ENCODE measurements around the gene PRKCB.

The PRKCB gene

DNA sequence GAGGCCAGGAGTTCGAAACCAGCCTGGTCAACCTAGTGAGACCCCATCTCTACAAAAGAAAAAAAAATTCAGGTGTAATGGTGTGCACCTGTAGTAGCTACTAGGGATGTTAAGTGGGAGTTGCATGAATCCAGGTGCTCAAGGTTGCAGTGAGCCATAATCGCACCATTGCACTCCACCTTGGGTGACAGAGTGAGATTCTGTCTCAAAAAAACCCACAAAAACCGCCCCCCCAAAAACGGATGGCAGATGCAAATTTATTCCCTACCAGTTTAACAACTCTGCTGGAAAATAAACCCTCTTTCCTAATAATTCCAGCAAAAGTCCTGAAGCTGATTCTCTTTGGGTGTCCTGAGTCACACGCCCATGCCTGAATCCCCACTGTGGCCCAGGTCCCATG is 140.3 kb downstream of the PRKCB start (continued):
- TF ChIP-seq, protein P1, sequence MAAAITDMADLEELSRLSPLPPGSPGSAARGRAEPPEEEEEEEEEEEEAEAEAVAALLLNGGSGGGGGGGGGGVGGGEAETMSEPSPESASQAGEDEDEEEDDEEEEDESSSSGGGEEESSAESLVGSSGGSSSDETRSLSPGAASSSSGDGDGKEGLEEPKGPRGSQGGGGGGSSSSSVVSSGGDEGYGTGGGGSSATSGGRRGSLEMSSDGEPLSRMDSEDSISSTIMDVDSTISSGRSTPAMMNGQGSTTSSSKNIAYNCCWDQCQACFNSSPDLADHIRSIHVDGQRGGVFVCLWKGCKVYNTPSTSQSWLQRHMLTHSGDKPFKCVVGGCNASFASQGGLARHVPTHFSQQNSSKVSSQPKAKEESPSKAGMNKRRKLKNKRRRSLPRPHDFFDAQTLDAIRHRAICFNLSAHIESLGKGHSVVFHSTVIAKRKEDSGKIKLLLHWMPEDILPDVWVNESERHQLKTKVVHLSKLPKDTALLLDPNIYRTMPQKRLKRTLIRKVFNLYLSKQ (tag by site-specific recombination; IDR thresholded peaks at IDR 0.05; ENCODE audit: borderline replicate concordance): no peak
- no peak for TF ChIP-seq ZNF48 (tag by site-specific recombination; IDR thresholded peaks at IDR 0.05)
- no peak for TF ChIP-seq GLIS1 (tag by site-specific recombination; IDR thresholded peaks at IDR 0.05)
- no peak for TF ChIP-seq ZNF274 (IDR thresholded peaks at IDR 0.05; ENCODE audit: low read length)
- TF ChIP-seq ZNF274 (tag by site-specific recombination; IDR thresholded peaks at IDR 0.05; ENCODE audit: borderline replicate concordance): no peak
- TF ChIP-seq FEZF1 (tag by site-specific recombination; IDR thresholded peaks at IDR 0.05): no peak
- TF ChIP-seq ZNF335 (tag by site-specific recombination; conservative IDR thresholded peaks at IDR 0.05): no peak
- TF ChIP-seq ZEB2 (tag by site-specific recombination; IDR thresholded peaks at IDR 0.05): no peak
- no peak for TF ChIP-seq ZBTB20 (tag by site-specific recombination; IDR thresholded peaks at IDR 0.05)

DNA sequence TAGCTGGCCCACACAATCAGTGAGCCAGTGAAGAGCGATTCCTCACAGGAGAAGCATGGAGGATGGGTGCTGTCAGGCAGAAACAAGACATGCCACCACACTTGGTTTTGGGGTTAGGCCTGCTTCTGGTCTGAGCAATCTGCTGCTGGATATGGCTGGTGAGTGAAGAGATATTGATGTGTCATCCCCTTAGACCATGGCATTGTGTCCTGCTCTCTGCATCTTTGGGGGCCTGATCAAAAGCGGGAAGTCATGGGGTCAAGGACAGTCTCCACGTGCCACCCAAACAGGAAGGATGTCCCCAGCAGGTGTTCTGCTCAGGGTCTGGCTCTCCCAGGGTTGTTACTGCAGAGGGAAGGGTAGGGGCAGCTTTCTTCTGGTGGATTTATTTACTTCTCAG is 140.7 kb downstream of the PRKCB start:
- no peak for TF ChIP-seq MYNN (tag by site-specific recombination; IDR thresholded peaks at IDR 0.05; ENCODE audit: borderline replicate concordance)
- TF ChIP-seq, protein P2, sequence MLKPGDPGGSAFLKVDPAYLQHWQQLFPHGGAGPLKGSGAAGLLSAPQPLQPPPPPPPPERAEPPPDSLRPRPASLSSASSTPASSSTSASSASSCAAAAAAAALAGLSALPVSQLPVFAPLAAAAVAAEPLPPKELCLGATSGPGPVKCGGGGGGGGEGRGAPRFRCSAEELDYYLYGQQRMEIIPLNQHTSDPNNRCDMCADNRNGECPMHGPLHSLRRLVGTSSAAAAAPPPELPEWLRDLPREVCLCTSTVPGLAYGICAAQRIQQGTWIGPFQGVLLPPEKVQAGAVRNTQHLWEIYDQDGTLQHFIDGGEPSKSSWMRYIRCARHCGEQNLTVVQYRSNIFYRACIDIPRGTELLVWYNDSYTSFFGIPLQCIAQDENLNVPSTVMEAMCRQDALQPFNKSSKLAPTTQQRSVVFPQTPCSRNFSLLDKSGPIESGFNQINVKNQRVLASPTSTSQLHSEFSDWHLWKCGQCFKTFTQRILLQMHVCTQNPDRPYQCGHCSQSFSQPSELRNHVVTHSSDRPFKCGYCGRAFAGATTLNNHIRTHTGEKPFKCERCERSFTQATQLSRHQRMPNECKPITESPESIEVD (tag by site-specific recombination; IDR thresholded peaks at IDR 0.05): no peak
- TF ChIP-seq ZNF157 (tag by site-specific recombination; IDR thresholded peaks at IDR 0.05): no peak
- TF ChIP-seq ZNF221 (tag by site-specific recombination; IDR thresholded peaks at IDR 0.05; ENCODE audit: borderline replicate concordance): no peak
- no peak for TF ChIP-seq ZNF416 (tag by site-specific recombination; IDR thresholded peaks at IDR 0.05)
- no peak for TF ChIP-seq ZNF48 (tag by site-specific recombination; IDR thresholded peaks at IDR 0.05)
- TF ChIP-seq ZNF302 (tag by site-specific recombination; IDR thresholded peaks at IDR 0.05; ENCODE audit: low read depth): no peak
- no peak for TF ChIP-seq ZBTB7A (tag by site-specific recombination; IDR thresholded peaks at IDR 0.05; ENCODE audit: low read depth)
- no peak for TF ChIP-seq ZNF792 (tag by site-specific recombination; IDR thresholded peaks at IDR 0.05)
- TF ChIP-seq ZNF274 (IDR thresholded peaks at IDR 0.05; ENCODE audit: low read length): no peak
- no peak for TF ChIP-seq ZNF274 (tag by site-specific recombination; IDR thresholded peaks at IDR 0.05; ENCODE audit: borderline replicate concordance)
- TF ChIP-seq ZNF184 (tag by site-specific recombination; IDR thresholded peaks at IDR 0.05): no peak
- no peak for TF ChIP-seq ZNF335 (tag by site-specific recombination; conservative IDR thresholded peaks at IDR 0.05)
- no peak for TF ChIP-seq ZFP69B (tag by site-specific recombination; IDR thresholded peaks at IDR 0.05)
- no peak for TF ChIP-seq ZBTB17 (tag by site-specific recombination; IDR thresholded peaks at IDR 0.05)
- no peak for TF ChIP-seq ZNF404 (tag by site-specific recombination; IDR thresholded peaks at IDR 0.05)
- no peak for TF ChIP-seq ZNF830 (tag by site-specific recombination; IDR thresholded peaks at IDR 0.05; ENCODE audit: low read depth)
- no peaks in the 10 kb centered on the region for H3K9me3 ChIP-seq (ENCODE audit: control insufficient read depth, insufficient read depth, low read depth, low read length)
- ChIA-PET POLR2A (no interaction called here), CTCF (interaction anchor here (0.7 kb wide), 1 partner anchor 490 kb away, joined by 3 read pairs; no protein-coding TSS in a partner anchor)
- no peak overlapping the region for H3K4me3 ChIP-seq (ENCODE audit: low read depth, low read length)
- no peaks in the 10 kb centered on the region for H3K4me1 ChIP-seq (ENCODE audit: control insufficient read depth, insufficient read depth, low read length)
- H3K27ac ChIP-seq (ENCODE audit: extremely low read depth, low read depth, low read length): no peak overlapping the region
- no peaks in the 10 kb centered on the region for H3K36me3 ChIP-seq (ENCODE audit: control insufficient read depth in 2 of 2, insufficient read depth in 1 of 2, low read length in 2 of 2)

DNA sequence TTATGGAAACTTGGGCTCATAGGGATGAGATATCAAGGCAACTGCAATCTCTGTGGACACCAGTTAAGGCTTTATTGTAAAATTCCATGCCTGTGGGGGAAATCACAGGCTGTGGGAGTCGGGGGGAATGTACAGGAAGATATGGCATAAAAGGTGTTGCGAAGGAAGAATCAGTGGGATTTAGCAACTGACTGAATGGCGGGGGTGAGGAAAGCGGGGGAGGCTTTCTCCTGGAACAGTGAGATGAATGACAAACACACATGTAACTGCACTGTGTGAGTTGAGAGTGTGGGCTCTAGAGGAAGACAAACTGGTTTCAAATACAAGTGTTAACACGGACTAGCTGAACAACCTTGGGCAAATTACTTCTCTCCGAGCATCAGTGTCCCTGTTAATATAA is 143.7 kb downstream of the PRKCB start:
- H3K4me1 ChIP-seq (ENCODE audit: control insufficient read depth, insufficient read depth, low read length): no peaks in the 10 kb centered on the region
- no peaks in the 10 kb centered on the region for H3K36me3 ChIP-seq (ENCODE audit: control insufficient read depth in 2 of 2, insufficient read depth in 1 of 2, low read length in 2 of 2)
- ChIA-PET CTCF (interaction anchor here (1.0 to 1.4 kb wide), 2 partner anchors 31 to 178 kb away, joined by 3 to 6 read pairs; no protein-coding TSS in a partner anchor), POLR2A (no interaction called here)
- H3K27ac ChIP-seq (ENCODE audit: extremely low read depth, low read depth, low read length): no peak overlapping the region
- H3K9me3 ChIP-seq (ENCODE audit: control insufficient read depth, insufficient read depth, low read depth, low read length): no peaks in the 10 kb centered on the region
- H3K4me3 ChIP-seq (ENCODE audit: low read depth, low read length): no peak overlapping the region
- TF ChIP-seq, protein P3, sequence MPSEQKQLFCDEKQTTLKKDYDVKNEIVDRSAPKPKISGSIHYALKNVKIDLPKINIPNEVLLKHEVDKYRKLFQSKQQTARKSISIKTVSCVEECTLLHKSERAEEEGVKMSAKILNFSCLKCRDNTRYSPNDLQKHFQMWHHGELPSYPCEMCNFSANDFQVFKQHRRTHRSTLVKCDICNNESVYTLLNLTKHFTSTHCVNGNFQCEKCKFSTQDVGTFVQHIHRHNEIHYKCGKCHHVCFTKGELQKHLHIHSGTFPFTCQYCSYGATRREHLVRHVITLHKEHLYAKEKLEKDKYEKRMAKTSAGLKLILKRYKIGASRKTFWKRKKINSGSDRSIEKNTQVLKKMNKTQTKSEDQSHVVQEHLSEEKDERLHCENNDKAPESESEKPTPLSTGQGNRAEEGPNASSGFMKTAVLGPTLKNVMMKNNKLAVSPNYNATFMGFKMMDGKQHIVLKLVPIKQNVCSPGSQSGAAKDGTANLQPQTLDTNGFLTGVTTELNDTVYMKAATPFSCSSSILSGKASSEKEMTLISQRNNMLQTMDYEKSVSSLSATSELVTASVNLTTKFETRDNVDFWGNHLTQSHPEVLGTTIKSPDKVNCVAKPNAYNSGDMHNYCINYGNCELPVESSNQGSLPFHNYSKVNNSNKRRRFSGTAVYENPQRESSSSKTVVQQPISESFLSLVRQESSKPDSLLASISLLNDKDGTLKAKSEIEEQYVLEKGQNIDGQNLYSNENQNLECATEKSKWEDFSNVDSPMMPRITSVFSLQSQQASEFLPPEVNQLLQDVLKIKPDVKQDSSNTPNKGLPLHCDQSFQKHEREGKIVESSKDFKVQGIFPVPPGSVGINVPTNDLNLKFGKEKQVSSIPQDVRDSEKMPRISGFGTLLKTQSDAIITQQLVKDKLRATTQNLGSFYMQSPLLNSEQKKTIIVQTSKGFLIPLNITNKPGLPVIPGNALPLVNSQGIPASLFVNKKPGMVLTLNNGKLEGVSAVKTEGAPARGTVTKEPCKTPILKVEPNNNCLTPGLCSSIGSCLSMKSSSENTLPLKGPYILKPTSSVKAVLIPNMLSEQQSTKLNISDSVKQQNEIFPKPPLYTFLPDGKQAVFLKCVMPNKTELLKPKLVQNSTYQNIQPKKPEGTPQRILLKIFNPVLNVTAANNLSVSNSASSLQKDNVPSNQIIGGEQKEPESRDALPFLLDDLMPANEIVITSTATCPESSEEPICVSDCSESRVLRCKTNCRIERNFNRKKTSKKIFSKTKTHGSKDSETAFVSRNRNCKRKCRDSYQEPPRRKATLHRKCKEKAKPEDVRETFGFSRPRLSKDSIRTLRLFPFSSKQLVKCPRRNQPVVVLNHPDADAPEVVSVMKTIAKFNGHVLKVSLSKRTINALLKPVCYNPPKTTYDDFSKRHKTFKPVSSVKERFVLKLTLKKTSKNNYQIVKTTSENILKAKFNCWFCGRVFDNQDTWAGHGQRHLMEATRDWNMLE (tag by site-specific recombination; conservative IDR thresholded peaks at IDR 0.05; ENCODE audit: low read depth): no peak
- TF ChIP-seq ZNF202 (tag by site-specific recombination; IDR thresholded peaks at IDR 0.05; ENCODE audit: borderline replicate concordance) (no peak), ZSCAN30 (tag by site-specific recombination; IDR thresholded peaks at IDR 0.05) (no peak), IKZF3 (tag by site-specific recombination; IDR thresholded peaks at IDR 0.05) (no peak), EGR2 (tag by site-specific recombination; IDR thresholded peaks at IDR 0.05; ENCODE audit: low read depth) (peak; percentile 89), ZNF707 (tag by site-specific recombination; IDR thresholded peaks at IDR 0.05) (no peak), ZNF830 (tag by site-specific recombination; IDR thresholded peaks at IDR 0.05; ENCODE audit: low read depth) (no peak)

Data from HEK293 (cell line).